HepG2 (cell line): ENCODE results near the gene MCRIP2. TPM values are rescaled to one million over a fixed set of nuclear protein-coding genes. Genes with fewer than 3 reads are reported as not detected.

Source experiments
- E2F1 ChIP-seq: sonication (generic); formaldehyde crosslinking; IDR thresholded peaks from 2 replicates; pipeline ENCODE4 v1.5.0; 2020; ENCODE audit warnings: missing genetic modification reagents
- FOXA3 ChIP-seq: IDR thresholded peaks from 2 replicates; pipeline ENCODE4 v1.6.1; 2016; ENCODE audit warnings: missing genetic modification reagents, missing compliant biosample characterization
- FOXO4 ChIP-seq: sonication (generic); formaldehyde crosslinking; conservative IDR thresholded peaks from 2 replicates; pipeline ENCODE4 v1.8.1; 2023; ENCODE audit warnings: missing genetic modification reagents
- KLF6 ChIP-seq: IDR thresholded peaks from 2 replicates; pipeline ENCODE4 v1.8.0; 2016; ENCODE audit warnings: missing biosample characterization, missing genetic modification reagents
- MIER2 ChIP-seq: IDR thresholded peaks from 2 replicates; pipeline ENCODE4 v1.6.1; 2016; ENCODE audit warnings: missing biosample characterization, missing genetic modification reagents
- POLR2AphosphoS2 ChIP-seq: IDR thresholded peaks from 2 replicates; pipeline ENCODE4 v1.6.1; 2011; ENCODE audit warnings: low read depth, low read length, improper control_type of control experiment
- PRDM10 ChIP-seq: sonication (generic); formaldehyde crosslinking; IDR thresholded peaks from 2 replicates; pipeline ENCODE4 v1.4.0; 2020; ENCODE audit warnings: low read depth, missing genetic modification reagents
- SKIL ChIP-seq: sonication (generic); formaldehyde crosslinking; IDR thresholded peaks from 2 replicates; pipeline ENCODE4 v1.8.0; 2022; ENCODE audit warnings: missing genetic modification reagents, mild to moderate bottlenecking, moderate library complexity, borderline replicate concordance
- SNAI1 ChIP-seq: sonication (generic); formaldehyde crosslinking; IDR thresholded peaks from 2 replicates; pipeline ENCODE4 v1.5.0; 2020; ENCODE audit warnings: mild to moderate bottlenecking, missing genetic modification reagents, borderline replicate concordance
- TGIF2 ChIP-seq: IDR thresholded peaks from 2 replicates; pipeline ENCODE4 v1.6.1; 2016; ENCODE audit warnings: control low read depth, missing compliant biosample characterization
- ZNF121 ChIP-seq: sonication (generic); formaldehyde crosslinking; IDR thresholded peaks from 2 replicates; pipeline ENCODE4 v1.5.0; 2020; ENCODE audit warnings: mild to moderate bottlenecking, missing genetic modification reagents
- ZNF224 ChIP-seq: sonication (generic); formaldehyde crosslinking; IDR thresholded peaks from 2 replicates; pipeline ENCODE4 v1.5.0; 2020; ENCODE audit warnings: mild to moderate bottlenecking, missing genetic modification reagents
- ZNF678 ChIP-seq: sonication (generic); formaldehyde crosslinking; IDR thresholded peaks from 2 replicates; pipeline ENCODE4 v1.4.0; 2020; ENCODE audit warnings: mild to moderate bottlenecking, missing genetic modification reagents
- ZNF724P ChIP-seq: sonication (generic); formaldehyde crosslinking; IDR thresholded peaks from 2 replicates; pipeline ENCODE4 v1.8.0; 2022; ENCODE audit warnings: missing genetic modification reagents, borderline replicate concordance
- polyA plus RNA-seq, 8 experiments: library from polyadenylated mRNA; depleted of rRNA in 3 of 8; stranded (reverse) in 7 of 8; unstranded in 1 of 8; fragments of >200 nt; fragmentation: Illumina TruSeq in 4 of 8; extraction: Trizol in 4 of 8; gene quantifications; 2 replicates each; pipeline versions ENCODE4 v1.2.1 to v1.2.3, GENCODE V29; 2011 to 2016; ENCODE audit warnings: low read depth in 4 of 8, missing spikeins in 1 of 8, mixed read lengths in 1 of 8; ENCODE audit not compliant: insufficient read depth in 1 of 8
- total RNA-seq, 5 experiments: library from RNA; depleted of rRNA; stranded (reverse); fragments of >200 nt; fragmentation: Illumina TruSeq; extraction: Trizol; gene quantifications; 2 replicates each; pipeline ENCODE4 v1.2.3, GENCODE V29; 2016; ENCODE audit warnings: low read depth in 1 of 5
- TF ChIP-seq, protein P1 (sequence below): sonication (generic); formaldehyde crosslinking; IDR thresholded peaks from 2 replicates; pipeline ENCODE4 v1.4.0; 2020; ENCODE audit warnings: mild to moderate bottlenecking, missing genetic modification reagents
- TF ChIP-seq, protein P2 (sequence below): IDR thresholded peaks from 2 replicates; pipeline ENCODE4 v1.6.1; 2012; ENCODE audit warnings: inconsistent platforms
- TF ChIP-seq, protein P3 (sequence below): IDR thresholded peaks from 2 replicates; pipeline ENCODE4 v1.6.1; 2016; ENCODE audit warnings: missing compliant biosample characterization, missing genetic modification reagents, borderline replicate concordance

The MCRIP2 gene
- total and polyA plus RNA-seq, 2 of the 13 experiments (the other 11 are each of a cell fraction or from before 2014, with no cell fraction given), result 39.6 to 76.7 TPM

DNA sequence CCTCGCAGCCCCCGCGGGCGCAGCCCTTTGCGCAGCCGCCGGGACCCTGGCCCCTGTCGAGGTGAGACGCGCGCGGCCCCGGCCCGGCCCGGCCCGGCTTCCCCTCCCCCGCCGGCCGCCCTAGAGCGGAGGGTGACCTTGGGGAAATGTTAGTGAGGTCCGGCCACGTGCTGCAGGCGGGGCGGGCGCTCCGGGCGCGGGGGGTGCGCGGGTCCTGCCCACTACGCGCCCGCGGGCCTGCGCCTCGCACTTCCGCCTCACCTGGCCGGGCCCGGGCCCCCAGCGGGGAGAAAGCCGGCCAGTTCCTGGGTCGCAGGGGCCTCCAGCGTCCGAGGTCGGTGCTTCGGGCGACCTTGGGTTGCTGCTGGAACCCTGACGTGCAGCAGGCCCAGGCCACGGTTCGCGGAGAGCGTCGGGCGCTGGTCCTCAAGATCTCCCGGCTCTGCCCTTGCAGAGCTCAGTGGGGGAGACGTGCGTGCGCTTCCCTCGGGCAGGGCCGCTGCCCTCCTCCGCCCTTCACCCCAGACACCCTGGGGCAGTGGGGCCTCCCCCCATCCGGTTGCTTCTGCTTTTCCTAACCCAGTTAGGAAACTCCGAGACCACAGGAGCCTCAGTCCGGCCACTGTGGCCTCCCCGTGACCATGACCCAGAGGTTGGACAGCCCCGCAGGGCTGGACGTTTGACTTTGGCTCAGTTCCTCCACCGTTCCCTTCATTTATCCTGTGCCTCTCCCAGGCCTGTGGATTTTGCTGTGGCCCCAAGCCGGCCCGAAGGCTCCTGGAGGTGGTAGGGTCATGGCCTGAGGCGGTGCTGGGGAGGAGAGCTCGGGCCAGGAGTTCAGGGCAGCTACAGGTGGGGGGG lies 791 bp downstream of the MCRIP2 start (continued):
- TF ChIP-seq SKIL (no peak; the same call in 1 of the 2 replicates), ZNF678 (CRISPR knock-in tag) (no peak), ZNF724P (CRISPR knock-in tag) (peak; percentile 95), PRDM10 (CRISPR knock-in tag) (no peak; the same call in 1 of the 2 replicates), POLR2AphosphoS2 (no peak), TGIF2 (0 out of 2 replicates have a peak, but pooled peaks have one; percentile 4), MIER2 (CRISPR knock-in tag) (no peak), SNAI1 (no peak), ZNF224 (no peak; the same call in 1 of the 2 replicates), ZNF121 (CRISPR knock-in tag) (no peak), E2F1 (0 out of 2 replicates have a peak, but pooled peaks have one; percentile 46), KLF6 (CRISPR knock-in tag) (no peak), FOXO4 (CRISPR knock-in tag) (no peak), FOXA3 (CRISPR knock-in tag) (no peak)
- TF ChIP-seq, protein P1, sequence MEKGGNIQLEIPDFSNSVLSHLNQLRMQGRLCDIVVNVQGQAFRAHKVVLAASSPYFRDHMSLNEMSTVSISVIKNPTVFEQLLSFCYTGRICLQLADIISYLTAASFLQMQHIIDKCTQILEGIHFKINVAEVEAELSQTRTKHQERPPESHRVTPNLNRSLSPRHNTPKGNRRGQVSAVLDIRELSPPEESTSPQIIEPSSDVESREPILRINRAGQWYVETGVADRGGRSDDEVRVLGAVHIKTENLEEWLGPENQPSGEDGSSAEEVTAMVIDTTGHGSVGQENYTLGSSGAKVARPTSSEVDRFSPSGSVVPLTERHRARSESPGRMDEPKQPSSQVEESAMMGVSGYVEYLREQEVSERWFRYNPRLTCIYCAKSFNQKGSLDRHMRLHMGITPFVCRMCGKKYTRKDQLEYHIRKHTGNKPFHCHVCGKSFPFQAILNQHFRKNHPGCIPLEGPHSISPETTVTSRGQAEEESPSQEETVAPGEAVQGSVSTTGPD (CRISPR knock-in tag), result no peak
- TF ChIP-seq, protein P2, sequence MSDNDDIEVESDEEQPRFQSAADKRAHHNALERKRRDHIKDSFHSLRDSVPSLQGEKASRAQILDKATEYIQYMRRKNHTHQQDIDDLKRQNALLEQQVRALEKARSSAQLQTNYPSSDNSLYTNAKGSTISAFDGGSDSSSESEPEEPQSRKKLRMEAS, result peak; percentile 97
- TF ChIP-seq, protein P3, sequence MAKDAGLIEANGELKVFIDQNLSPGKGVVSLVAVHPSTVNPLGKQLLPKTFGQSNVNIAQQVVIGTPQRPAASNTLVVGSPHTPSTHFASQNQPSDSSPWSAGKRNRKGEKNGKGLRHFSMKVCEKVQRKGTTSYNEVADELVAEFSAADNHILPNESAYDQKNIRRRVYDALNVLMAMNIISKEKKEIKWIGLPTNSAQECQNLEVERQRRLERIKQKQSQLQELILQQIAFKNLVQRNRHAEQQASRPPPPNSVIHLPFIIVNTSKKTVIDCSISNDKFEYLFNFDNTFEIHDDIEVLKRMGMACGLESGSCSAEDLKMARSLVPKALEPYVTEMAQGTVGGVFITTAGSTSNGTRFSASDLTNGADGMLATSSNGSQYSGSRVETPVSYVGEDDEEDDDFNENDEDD (CRISPR knock-in tag), result peak; percentile 87; the same call in 1 of the 2 replicates
